Activated T-helper 1 cell treated with anti-CD3 and anti-CD28 coated beads, Interleukin-12 subunit alpha, Interleukin-12 subunit beta, Interleukin-2, Interleukin-4 antibody, amounts not matched to agents 30 ng/mL and 10 ng/mL and 1 ng/mL, durations not matched to agents 14 hours and 24 hours and 36 hours (primary cell): ENCODE data around the gene PAQR7. TPM values are rescaled to one million over a fixed set of nuclear protein-coding genes. Genes with fewer than 3 reads are reported as not detected.
"Not testable (repeated sequence)": the region's sequence is repeated elsewhere in the genome, so short reads cannot be mapped to it uniquely, and the experiment has no call there.

Experiments
- DNase-seq: peaks from one replicate; pipeline ENCODE4 v3.0.0; 2021; ENCODE audit warnings: low spot score
- H3K27ac Mint-ChIP-seq: one replicate; pipeline ENCODE4 v1.8.0; 2021; ENCODE audit warnings: mild to moderate bottlenecking, mixed read lengths
- H3K27me3 Mint-ChIP-seq: one replicate; pipeline ENCODE4 v1.8.0; 2022; ENCODE audit warnings: mild to moderate bottlenecking, moderate library complexity, mixed read lengths; ENCODE audit not compliant: insufficient read depth
- H3K36me3 Mint-ChIP-seq: one replicate; pipeline ENCODE4 v1.8.0; 2021; ENCODE audit warnings: low read depth, mixed read lengths
- H3K4me1 Mint-ChIP-seq: one replicate; pipeline ENCODE4 v1.8.0; 2021; ENCODE audit warnings: low read depth, mixed read lengths
- H3K4me3 Mint-ChIP-seq: one replicate; pipeline ENCODE4 v1.8.0; 2021; ENCODE audit warnings: mild to moderate bottlenecking, moderate library complexity, mixed read lengths
- H3K9me3 Mint-ChIP-seq: one replicate; pipeline ENCODE4 v1.8.0; 2021; ENCODE audit warnings: mixed read lengths
- intact Hi-C: fragments of 100-400 bp; cut with micrococcal nuclease; formaldehyde crosslinking; loops from one replicate; pipeline ENCODE4 v1.15.1; 2024
- total RNA-seq: library from RNA; stranded (reverse); gene quantifications from 2 replicates; pipeline ENCODE4 v1.2.3, GENCODE V29; 2022

PAQR7 gene
- total RNA-seq, 1 donor from 2014 or later: 6.1 TPM

- intact Hi-C loops: no loop called here
- H3K36me3 Mint-ChIP-seq: peaks cover 5% of the 10 kb centered on the region
- H3K27me3 Mint-ChIP-seq: no peaks in the 10 kb centered on the region
- no peak for DNase-seq
- no peaks in the 10 kb centered on the region for H3K9me3 Mint-ChIP-seq
- H3K4me1 Mint-ChIP-seq: no peaks in the 10 kb centered on the region
- H3K4me3 Mint-ChIP-seq: no peak overlapping the region
- no peak overlapping the region for H3K27ac Mint-ChIP-seq
These were observed 30.8 kb downstream of the PAQR7 start for GRCh38 chr1:25844536-25845337.

GRCh38 chr1:25843483-25843882 lies 32.0 kb downstream of the PAQR7 start:
- intact Hi-C loops: no loop called here
- Mint-ChIP-seq H3K4me3 (no peak overlapping the region), H3K4me1 (no peaks in the 10 kb centered on the region), H3K27me3 (no peaks in the 10 kb centered on the region), H3K27ac (no peak overlapping the region), H3K9me3 (no peaks in the 10 kb centered on the region), H3K36me3 (peaks cover 5% of the 10 kb centered on the region)
- no peak for DNase-seq

GRCh38 chr1:25839808-25840207 lies 35.7 kb downstream of the PAQR7 start:
- DNase-seq, H3K27me3 Mint-ChIP-seq, H3K9me3 Mint-ChIP-seq, H3K4me3 Mint-ChIP-seq, H3K27ac Mint-ChIP-seq, intact Hi-C loops, H3K4me1 Mint-ChIP-seq: not testable (repeated sequence)
- peaks cover 12% of the 10 kb centered on the region for H3K36me3 Mint-ChIP-seq

GRCh38 chr1:25837262-25837875 lies 38.1 kb downstream of the PAQR7 start:
- DNase-seq: no peak
- no peaks in the 10 kb centered on the region for H3K9me3 Mint-ChIP-seq
- peaks cover 19% of the 10 kb centered on the region for H3K36me3 Mint-ChIP-seq
- H3K4me1 Mint-ChIP-seq: no peaks in the 10 kb centered on the region
- intact Hi-C loops: no loop called here
- H3K27ac Mint-ChIP-seq: no peak overlapping the region
- no peak overlapping the region for H3K4me3 Mint-ChIP-seq
- H3K27me3 Mint-ChIP-seq: no peaks in the 10 kb centered on the region

GRCh38 chr1:25836695-25837094 lies 38.8 kb downstream of the PAQR7 start:
- intact Hi-C loops: no loop called here

GRCh38 chr1:25834894-25835293 lies 40.6 kb downstream of the PAQR7 start:
- Mint-ChIP-seq H3K27me3 (no peaks in the 10 kb centered on the region), H3K9me3 (no peaks in the 10 kb centered on the region), H3K4me3 (no peak overlapping the region), H3K27ac (no peak overlapping the region), H3K4me1 (no peaks in the 10 kb centered on the region), H3K36me3 (peaks cover 30% of the 10 kb centered on the region)
- no peak for DNase-seq
- intact Hi-C loops: no loop called here

More at GRCh38 chr1:25836695-25837094, 38.8 kb downstream of the PAQR7 start:
- H3K4me3 Mint-ChIP-seq: no peak overlapping the region
- no peaks in the 10 kb centered on the region for H3K9me3 Mint-ChIP-seq
- no peak overlapping the region for H3K27ac Mint-ChIP-seq
- H3K4me1 Mint-ChIP-seq: no peaks in the 10 kb centered on the region
- no peak for DNase-seq
- H3K27me3 Mint-ChIP-seq: no peaks in the 10 kb centered on the region
- H3K36me3 Mint-ChIP-seq: peaks cover 23% of the 10 kb centered on the region

- Mint-ChIP-seq H3K36me3 (peaks cover 40% of the 10 kb centered on the region), H3K4me3 (no peak overlapping the region), H3K27ac (no peak overlapping the region), H3K27me3 (no peaks in the 10 kb centered on the region), H3K4me1 (no peaks in the 10 kb centered on the region), H3K9me3 (no peaks in the 10 kb centered on the region)
- DNase-seq: no peak
- intact Hi-C loops: no loop called here
These were observed 42.4 kb downstream of the PAQR7 start for GRCh38 chr1:25833158-25833557.

GRCh38 chr1:25832336-25833037 lies 43.0 kb downstream of the PAQR7 start:
- H3K9me3 Mint-ChIP-seq: no peaks in the 10 kb centered on the region
- H3K27ac Mint-ChIP-seq: no peak overlapping the region
- no peaks in the 10 kb centered on the region for H3K4me1 Mint-ChIP-seq
- H3K4me3 Mint-ChIP-seq: no peak overlapping the region
- no peak for DNase-seq
- intact Hi-C loops: no loop called here
- no peaks in the 10 kb centered on the region for H3K27me3 Mint-ChIP-seq
- peaks cover 44% of the 10 kb centered on the region for H3K36me3 Mint-ChIP-seq

GRCh38 chr1:25831569-25832196 lies 43.8 kb downstream of the PAQR7 start:
- peaks cover 45% of the 10 kb centered on the region for H3K36me3 Mint-ChIP-seq
- intact Hi-C loops: no loop called here
- H3K9me3 Mint-ChIP-seq: no peaks in the 10 kb centered on the region
- DNase-seq: no peak
- H3K4me3 Mint-ChIP-seq: no peak overlapping the region
- no peaks in the 10 kb centered on the region for H3K4me1 Mint-ChIP-seq
- H3K27me3 Mint-ChIP-seq: no peaks in the 10 kb centered on the region
- no peak overlapping the region for H3K27ac Mint-ChIP-seq

- Mint-ChIP-seq H3K27me3 (no peaks in the 10 kb centered on the region), H3K9me3 (no peaks in the 10 kb centered on the region), H3K4me1 (no peaks in the 10 kb centered on the region), H3K4me3 (no peak overlapping the region), H3K36me3 (peaks cover 45% of the 10 kb centered on the region), H3K27ac (no peak overlapping the region)
- intact Hi-C loops: no loop called here
- DNase-seq: no peak
These were observed 46.5 kb downstream of the PAQR7 start for GRCh38 chr1:25829046-25829445.

- no peak for DNase-seq
- Mint-ChIP-seq H3K9me3 (no peaks in the 10 kb centered on the region), H3K36me3 (peaks cover 41% of the 10 kb centered on the region), H3K27ac (no peak overlapping the region), H3K27me3 (no peaks in the 10 kb centered on the region), H3K4me1 (no peaks in the 10 kb centered on the region), H3K4me3 (no peak overlapping the region)
- intact Hi-C loops: no loop called here
These were observed 47.0 kb downstream of the PAQR7 start for GRCh38 chr1:25828491-25828890.

GRCh38 chr1:25826571-25826970 lies 48.9 kb downstream of the PAQR7 start:
- intact Hi-C loops: no loop called here
- Mint-ChIP-seq H3K9me3 (no peaks in the 10 kb centered on the region), H3K36me3 (peaks cover 37% of the 10 kb centered on the region)

GRCh38 chr1:25825605-25826004 lies 49.9 kb downstream of the PAQR7 start:
- Mint-ChIP-seq H3K4me3 (no peak overlapping the region), H3K27me3 (no peaks in the 10 kb centered on the region), H3K9me3 (no peaks in the 10 kb centered on the region), H3K27ac (no peak overlapping the region), H3K36me3 (peaks cover 33% of the 10 kb centered on the region), H3K4me1 (peaks cover 18% of the 10 kb centered on the region)
- intact Hi-C loops: no loop called here
- no peak for DNase-seq

More at GRCh38 chr1:25826571-25826970, 48.9 kb downstream of the PAQR7 start:
- Mint-ChIP-seq H3K4me1 (peaks cover 9% of the 10 kb centered on the region), H3K27me3 (no peaks in the 10 kb centered on the region), H3K4me3 (no peak overlapping the region), H3K27ac (no peak overlapping the region)
- DNase-seq: no peak
